ENCODE measurements around the gene ZNF362. TPM values are rescaled to one million over a fixed set of nuclear protein-coding genes. Genes with fewer than 3 reads are reported as not detected.

The ZNF362 gene
- total and polyA plus RNA-seq, 2 of the 13 experiments (the other 11 are each of a cell fraction or from before 2014, with no cell fraction given), result 8.3 to 14.2 TPM

- TF ChIP-seq PRDM4 (CRISPR knock-in tag; IDR thresholded peaks at IDR 0.05; ENCODE audit: borderline replicate concordance) (no peak), SRY (CRISPR knock-in tag; IDR thresholded peaks at IDR 0.05) (peak; percentile 46; the same call in 1 of the 2 replicates), FOXP4 (CRISPR knock-in tag; IDR thresholded peaks at IDR 0.05) (0 out of 2 replicates have a peak, but pooled peaks have one; percentile 33), RXRA (CRISPR knock-in tag; IDR thresholded peaks at IDR 0.05) (peak; percentile 46; the same call in 1 of the 2 replicates), ZNF543 (CRISPR knock-in tag; IDR thresholded peaks at IDR 0.05) (0 out of 2 replicates have a peak, but pooled peaks have one; percentile 57), SALL2 (CRISPR knock-in tag; IDR thresholded peaks at IDR 0.05) (no peak), ZBTB42 (CRISPR knock-in tag; IDR thresholded peaks at IDR 0.05) (no peak), SNAPC5 (CRISPR knock-in tag; IDR thresholded peaks at IDR 0.05; ENCODE audit: borderline replicate concordance) (no peak), ZNF296 (CRISPR knock-in tag; conservative IDR thresholded peaks at IDR 0.05) (no peak), ZFP41 (CRISPR knock-in tag; IDR thresholded peaks at IDR 0.05; ENCODE audit: borderline replicate concordance) (no peak), ZNF746 (CRISPR knock-in tag; IDR thresholded peaks at IDR 0.05) (no peak), ZNF552 (CRISPR knock-in tag; IDR thresholded peaks at IDR 0.05; ENCODE audit: borderline replicate concordance) (no peak), SMAD9 (CRISPR knock-in tag; IDR thresholded peaks at IDR 0.05) (no peak), ZNF775 (CRISPR knock-in tag; IDR thresholded peaks at IDR 0.05; ENCODE audit: borderline replicate concordance) (no peak), ZNF20 (CRISPR knock-in tag; IDR thresholded peaks at IDR 0.05) (no peak), ISL2 (CRISPR knock-in tag; IDR thresholded peaks at IDR 0.05) (peak; percentile 45; the same call in 1 of the 2 replicates), ZNF3 (CRISPR knock-in tag; IDR thresholded peaks at IDR 0.05) (no peak), POLR2G (IDR thresholded peaks at IDR 0.05; ENCODE audit: low read depth, low read length) (peak; percentile 87), DPF2 (CRISPR knock-in tag; IDR thresholded peaks at IDR 0.05; ENCODE audit: borderline replicate concordance, low read depth) (peak; percentile 56), ZNF563 (CRISPR knock-in tag; IDR thresholded peaks at IDR 0.05) (no peak), ZNF567 (CRISPR knock-in tag; IDR thresholded peaks at IDR 0.05; ENCODE audit: borderline replicate concordance) (peak; percentile 66; the same call in 1 of the 2 replicates), HHEX (CRISPR knock-in tag; IDR thresholded peaks at IDR 0.05) (0 out of 2 replicates have a peak, but pooled peaks have one; percentile 6), FOXO1 (CRISPR knock-in tag; IDR thresholded peaks at IDR 0.05) (0 out of 2 replicates have a peak, but pooled peaks have one; percentile 31), GABPB1 (CRISPR knock-in tag; IDR thresholded peaks at IDR 0.05) (peak; percentile 40; the same call in 1 of the 2 replicates), NR2F1 (CRISPR knock-in tag; IDR thresholded peaks at IDR 0.05) (no peak), MLX (CRISPR knock-in tag; IDR thresholded peaks at IDR 0.05) (0 out of 2 replicates have a peak, but pooled peaks have one; percentile 17)
These were observed 90.8 kb downstream of the ZNF362 start (continued) for GRCh38 chr1:33346927-33347649.

Measured in HepG2 (cell line).